COLO829 (cell line): Measurements from ENCODE around the gene MBD3L2B.

ENCODE experiments used
- DNase-seq: peaks from one replicate; pipeline ENCODE4 v3.0.0; 2012; ENCODE audit warnings: low spot score

MBD3L2B gene

GRCh38 chr19:7010722-7011593, 10.3 kb downstream of the MBD3L2B start:
- no peak for DNase-seq

GRCh38 chr19:7007859-7008258, 13.4 kb downstream of the MBD3L2B start:
- DNase-seq = no peak

GRCh38 chr19:7006135-7006704, 15.0 kb downstream of the MBD3L2B start:
- DNase-seq = no peak

GRCh38 chr19:7004313-7004931, 16.8 kb downstream of the MBD3L2B start:
- DNase-seq = no peak

- DNase-seq = no peak
These were observed 20.4 kb downstream of the MBD3L2B start for GRCh38 chr19:7000816-7001215.

GRCh38 chr19:7000333-7000732, 20.9 kb downstream of the MBD3L2B start:
- no peak for DNase-seq

- DNase-seq = no peak
These were observed 21.3 kb downstream of the MBD3L2B start for GRCh38 chr19:6999933-7000332.

GRCh38 chr19:6997679-6998445, 23.4 kb downstream of the MBD3L2B start:
- no peak for DNase-seq

GRCh38 chr19:6996810-6997209, 24.4 kb downstream of the MBD3L2B start:
- DNase-seq = no peak

- no peak for DNase-seq
These were observed 26.2 kb downstream of the MBD3L2B start for GRCh38 chr19:6995054-6995453.

- no peak for DNase-seq
These were observed 33.0 kb downstream of the MBD3L2B start for GRCh38 chr19:6988257-6988656.

- DNase-seq = no peak
These were observed 33.4 kb downstream of the MBD3L2B start for GRCh38 chr19:6987850-6988249.

- DNase-seq = no peak
These were observed 37.8 kb downstream of the MBD3L2B start for GRCh38 chr19:6983448-6983847.

GRCh38 chr19:6979399-6979798, 41.8 kb downstream of the MBD3L2B start:
- DNase-seq = no peak

- no peak for DNase-seq
These were observed 45.0 kb downstream of the MBD3L2B start for GRCh38 chr19:6976197-6976596.

- DNase-seq = no peak
These were observed 49.9 kb downstream of the MBD3L2B start for GRCh38 chr19:6971366-6971765.

GRCh38 chr19:6970443-6970842, 50.8 kb downstream of the MBD3L2B start:
- DNase-seq = peak; percentile 81

GRCh38 chr19:6970021-6970420, 51.2 kb downstream of the MBD3L2B start:
- DNase-seq = peak; percentile 54

- no peak for DNase-seq
These were observed 51.7 kb downstream of the MBD3L2B start for GRCh38 chr19:6969490-6969889.
